WERI-Rb-1 (cell line): Measurements from ENCODE around the gene ADIPOR2.

Experiments used
- DNase-seq: peaks from one replicate; pipeline ENCODE4 v3.0.0-alpha.2; 2020
- H3K27ac ChIP-seq: fragments of 250-450 bp; sonication (Bioruptor Pico); 2 replicates; pipeline ENCODE4 v1.5.1; 2020; ENCODE audit warnings: mild to moderate bottlenecking, moderate library complexity
- H3K27me3 ChIP-seq: fragments of 250-450 bp; sonication (Bioruptor Pico); 2 replicates; pipeline ENCODE4 v1.5.1; 2021; ENCODE audit warnings: mild to moderate bottlenecking, low read depth, moderate library complexity; ENCODE audit not compliant: insufficient read depth, severe bottlenecking
- H3K36me3 ChIP-seq: fragments of 250-450 bp; sonication (Bioruptor Pico); 2 replicates; pipeline ENCODE4 v1.5.1; 2020; ENCODE audit warnings: mild to moderate bottlenecking, moderate library complexity
- H3K4me3 ChIP-seq: 2 replicates; pipeline ENCODE4 v1.5.1; 2011; ENCODE audit warnings: low read depth, mild to moderate bottlenecking, control low read depth, low read length
- H3K9me3 ChIP-seq: fragments of 250-450 bp; sonication (Bioruptor Pico); 2 replicates; pipeline ENCODE4 v1.5.1; 2021; ENCODE audit warnings: mild to moderate bottlenecking, moderate library complexity; ENCODE audit not compliant: severe bottlenecking
- TF ChIP-seq, protein P1 (sequence below): IDR thresholded peaks from 2 replicates; pipeline ENCODE4 v1.5.1; 2011; ENCODE audit warnings: low read depth, mild to moderate bottlenecking, control low read depth, inconsistent platforms, low read length

The ADIPOR2 gene

DNA sequence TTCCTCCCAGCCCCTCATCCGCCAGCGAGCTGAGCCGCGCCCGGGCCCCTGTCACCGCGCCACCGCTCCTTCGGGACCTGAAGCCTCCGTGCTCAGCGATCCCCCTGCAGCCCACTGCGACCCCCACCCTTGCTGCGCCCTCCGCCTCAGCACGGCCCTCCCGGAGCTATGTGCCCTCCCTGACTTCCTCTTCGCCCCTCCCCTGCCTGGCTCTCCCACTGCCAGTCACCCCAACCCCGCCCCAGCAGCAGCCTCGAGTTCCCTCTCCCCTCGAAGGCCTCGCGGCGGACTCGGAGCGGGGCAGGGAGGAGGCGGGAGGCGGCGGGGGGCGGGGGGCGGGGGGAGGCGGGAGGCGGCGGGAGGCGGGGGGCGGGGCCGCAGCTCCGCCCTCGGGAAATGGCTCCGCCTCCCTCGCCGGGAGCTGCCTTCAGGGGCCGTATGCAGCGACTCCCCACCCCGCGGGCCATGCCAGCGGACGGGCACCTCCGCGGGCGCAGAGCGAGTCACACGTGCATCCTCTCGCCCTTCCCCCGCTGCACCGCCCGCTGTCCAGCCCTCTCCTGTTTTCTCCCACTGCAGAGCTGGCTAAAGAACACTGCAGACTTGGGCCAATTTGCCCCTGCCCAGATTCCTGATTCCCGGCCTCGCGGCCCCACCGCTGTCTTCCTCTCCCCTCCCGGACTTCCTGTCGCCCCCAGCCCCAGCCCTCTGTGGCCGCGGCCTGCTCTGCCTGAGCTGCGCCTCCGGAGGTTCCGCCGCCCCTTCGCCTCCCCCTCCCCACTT, 29.1 kb upstream of the ADIPOR2 start:
- no peaks in the 10 kb centered on the region for H3K36me3 ChIP-seq
- H3K27ac ChIP-seq: peak overlapping the region; percentile 75
- H3K4me3 ChIP-seq: peak overlapping the region; percentile 64
- H3K9me3 ChIP-seq: no peaks in the 10 kb centered on the region
- TF ChIP-seq, protein P1, sequence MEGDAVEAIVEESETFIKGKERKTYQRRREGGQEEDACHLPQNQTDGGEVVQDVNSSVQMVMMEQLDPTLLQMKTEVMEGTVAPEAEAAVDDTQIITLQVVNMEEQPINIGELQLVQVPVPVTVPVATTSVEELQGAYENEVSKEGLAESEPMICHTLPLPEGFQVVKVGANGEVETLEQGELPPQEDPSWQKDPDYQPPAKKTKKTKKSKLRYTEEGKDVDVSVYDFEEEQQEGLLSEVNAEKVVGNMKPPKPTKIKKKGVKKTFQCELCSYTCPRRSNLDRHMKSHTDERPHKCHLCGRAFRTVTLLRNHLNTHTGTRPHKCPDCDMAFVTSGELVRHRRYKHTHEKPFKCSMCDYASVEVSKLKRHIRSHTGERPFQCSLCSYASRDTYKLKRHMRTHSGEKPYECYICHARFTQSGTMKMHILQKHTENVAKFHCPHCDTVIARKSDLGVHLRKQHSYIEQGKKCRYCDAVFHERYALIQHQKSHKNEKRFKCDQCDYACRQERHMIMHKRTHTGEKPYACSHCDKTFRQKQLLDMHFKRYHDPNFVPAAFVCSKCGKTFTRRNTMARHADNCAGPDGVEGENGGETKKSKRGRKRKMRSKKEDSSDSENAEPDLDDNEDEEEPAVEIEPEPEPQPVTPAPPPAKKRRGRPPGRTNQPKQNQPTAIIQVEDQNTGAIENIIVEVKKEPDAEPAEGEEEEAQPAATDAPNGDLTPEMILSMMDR: no peak
- no peaks in the 10 kb centered on the region for H3K27me3 ChIP-seq
- peak; percentile 89 for DNase-seq

DNA sequence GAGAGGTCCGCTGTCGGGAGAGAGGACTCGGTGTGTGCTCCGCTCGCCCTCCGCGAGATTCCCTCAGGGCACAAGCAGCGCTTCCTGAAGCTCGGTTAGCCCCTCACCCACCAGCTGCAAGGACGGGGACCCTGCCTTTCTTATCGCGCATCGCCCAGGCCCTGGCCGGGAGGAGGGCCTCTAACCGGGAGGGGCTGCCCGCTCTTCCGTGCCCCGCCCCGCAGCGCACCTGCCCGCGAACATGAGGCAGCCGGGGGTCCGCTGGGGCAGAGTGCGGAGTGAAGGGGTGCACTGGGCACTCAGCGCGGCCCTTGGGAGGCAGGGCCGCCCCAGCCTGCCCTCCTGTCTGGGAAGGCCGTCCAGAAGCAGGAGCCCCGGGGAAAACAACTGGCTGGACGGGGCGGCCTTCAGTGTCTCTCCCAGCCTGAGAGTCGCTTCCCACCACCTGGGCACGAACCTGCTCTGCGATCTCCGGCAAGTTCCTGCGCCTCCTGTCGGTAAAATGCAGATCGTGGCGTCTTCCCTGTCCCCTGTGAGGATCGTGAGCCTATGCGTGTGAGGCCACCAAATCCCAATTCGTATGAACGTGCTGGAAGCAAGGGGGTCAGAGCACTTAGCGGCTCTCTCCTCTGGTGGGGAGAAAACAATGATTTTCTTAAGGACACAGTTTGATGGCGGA, 28.0 kb upstream of the ADIPOR2 start:
- TF ChIP-seq, protein P1: peak; percentile 72
- H3K4me3 ChIP-seq: peak overlapping the region; percentile 58
- DNase-seq: peak; percentile 83
- H3K9me3 ChIP-seq: no peaks in the 10 kb centered on the region
- no peaks in the 10 kb centered on the region for H3K36me3 ChIP-seq
- H3K27ac ChIP-seq: peak overlapping the region; percentile 72
- no peaks in the 10 kb centered on the region for H3K27me3 ChIP-seq

DNA sequence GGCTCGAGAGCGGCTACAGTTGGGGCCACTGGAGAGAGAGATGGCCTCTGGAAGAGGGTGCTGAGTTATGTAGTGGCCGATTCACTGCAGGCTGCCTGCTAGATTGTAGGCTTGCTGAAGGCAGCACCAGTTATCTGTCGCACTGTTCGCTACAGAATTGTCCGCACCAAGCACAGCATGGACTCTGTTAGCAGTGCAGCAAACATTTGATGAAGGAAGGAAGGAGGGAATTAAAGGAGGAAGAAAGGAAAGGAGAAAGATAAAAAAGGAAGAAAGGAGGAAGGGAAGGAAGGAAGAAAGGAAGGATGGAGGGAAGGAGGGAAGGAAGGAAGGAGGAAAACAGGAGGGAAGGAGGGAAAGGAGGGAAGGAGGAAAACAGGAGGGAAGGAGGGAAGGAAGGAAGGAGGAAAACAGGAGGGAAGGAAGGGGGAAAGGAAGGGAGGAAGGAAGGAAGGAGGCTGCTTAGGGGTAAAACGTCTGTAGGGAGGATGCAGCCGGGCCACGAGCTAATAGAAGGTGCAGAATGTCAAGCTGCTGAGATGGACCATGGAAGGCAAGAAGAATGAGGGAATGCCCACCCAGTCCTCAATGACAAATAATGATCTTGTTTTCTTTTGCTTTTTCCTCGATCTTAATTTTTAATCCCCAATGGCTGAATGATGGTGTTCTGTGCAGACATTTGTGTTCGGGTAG, 27.3 kb upstream of the ADIPOR2 start:
- Histone ChIP-seq H3K36me3 (no peaks in the 10 kb centered on the region), H3K9me3 (no peaks in the 10 kb centered on the region), H3K27me3 (no peaks in the 10 kb centered on the region), H3K27ac (no peak overlapping the region), H3K4me3 (no peak overlapping the region; the same call in 1 of the 2 replicates)
- TF ChIP-seq, protein P1: no peak
- no peak for DNase-seq

DNA sequence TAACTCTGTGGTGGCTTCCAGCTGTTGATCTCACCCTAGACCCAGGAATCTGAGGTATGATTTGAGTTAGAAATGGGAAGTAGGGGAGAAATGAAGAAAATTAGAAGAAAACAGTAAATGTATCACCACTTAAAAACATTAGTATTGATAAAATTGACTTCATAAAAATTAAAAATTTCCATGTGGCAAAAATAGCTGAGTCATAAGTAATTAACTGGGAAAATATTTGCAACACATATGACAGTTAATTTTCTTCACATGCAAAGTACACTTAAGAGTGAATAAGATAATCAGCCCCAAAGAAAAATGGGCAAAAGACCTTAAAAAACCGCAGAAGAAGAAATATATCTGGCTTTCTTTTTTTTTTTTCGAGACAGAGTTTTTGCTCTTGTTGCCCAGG, 25.5 kb upstream of the ADIPOR2 start:
- Histone ChIP-seq H3K36me3 (no peaks in the 10 kb centered on the region), H3K4me3 (no peak overlapping the region), H3K9me3 (no peaks in the 10 kb centered on the region), H3K27ac (no peak overlapping the region), H3K27me3 (no peaks in the 10 kb centered on the region)
- TF ChIP-seq, protein P1: no peak
- DNase-seq: no peak

DNA sequence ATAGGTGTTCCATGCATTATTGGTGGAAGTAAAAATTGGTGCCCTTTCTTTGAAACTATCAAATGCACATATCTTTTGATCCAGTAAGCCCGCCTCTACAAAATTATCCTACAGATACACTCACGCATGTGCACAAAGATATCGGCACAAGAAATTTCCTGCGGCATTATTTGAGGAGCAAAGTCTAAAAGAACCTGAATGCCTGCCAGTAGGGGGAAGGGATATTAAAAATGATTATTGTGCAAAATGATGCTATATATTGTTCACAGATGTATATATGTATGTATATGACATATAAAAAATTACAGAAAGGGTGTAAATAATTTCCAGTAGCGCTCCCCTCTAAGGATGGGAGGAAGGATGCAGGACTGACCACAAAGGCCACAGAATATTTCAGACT, 24.7 kb upstream of the ADIPOR2 start:
- H3K4me3 ChIP-seq: no peak overlapping the region
- no peak for DNase-seq
- TF ChIP-seq, protein P1: no peak
- H3K27ac ChIP-seq: no peak overlapping the region
- H3K9me3 ChIP-seq: no peaks in the 10 kb centered on the region
- H3K36me3 ChIP-seq: no peaks in the 10 kb centered on the region
- H3K27me3 ChIP-seq: no peaks in the 10 kb centered on the region
